Spleen (tissue), 7 donors: ENCODE results near the gene RNPEPL1.

Source experiments
- POLR2A ChIP-seq, 3 donors: fragments of 450-650 bp; IDR thresholded peaks; one replicate each; pipeline ENCODE4 v1.5.1; 2017; ENCODE audit warnings: antibody characterized with exemption in 3 of 3, mild to moderate bottlenecking in 1 of 3
- TF ChIP-seq, protein P1 (sequence below), 11 experiments: fragments of 200-600 bp in 7 of 11; fragments of 450-650 bp in 4 of 11; sonication (generic) in 4 of 11; IDR thresholded peaks in 8 of 11; conservative IDR thresholded peaks in 3 of 11; 1 replicate in 7 of 11; 2 replicates in 4 of 11; pipeline versions ENCODE4 v1.4.0 to v1.8.0; 2016 to 2021; ENCODE audit warnings: antibody characterized with exemption in 11 of 11, inconsistent platforms in 4 of 11, mild to moderate bottlenecking in 1 of 11
- donor health status: DM: no; HTN: no; CAD: no; lungs with moderate emphysema.
- donor health status: DM: no; HTN: no; CAD: no.
- donor health status: DM: no; HTN: no; CAD: no.

DNA sequence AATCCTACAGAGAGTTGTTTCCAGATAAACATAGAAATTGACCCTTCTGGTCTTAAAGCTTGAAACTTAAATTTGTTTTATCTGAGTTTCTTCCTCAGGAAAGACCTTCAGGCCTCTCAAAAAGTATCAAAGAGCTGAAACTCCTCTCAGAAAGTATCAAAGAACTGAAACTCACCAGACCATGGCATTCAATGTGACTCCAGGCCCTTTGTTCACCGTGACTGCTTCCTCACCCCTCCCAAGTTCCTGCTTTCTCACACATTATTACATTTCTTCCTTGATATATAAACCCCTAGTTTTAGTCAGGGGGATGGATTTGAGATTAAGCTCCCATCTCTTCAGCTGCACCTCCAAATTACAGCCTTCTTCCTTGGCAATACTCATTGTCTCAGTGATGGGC, 16.5 kb upstream of the RNPEPL1 start:
- TF ChIP-seq, protein P1, sequence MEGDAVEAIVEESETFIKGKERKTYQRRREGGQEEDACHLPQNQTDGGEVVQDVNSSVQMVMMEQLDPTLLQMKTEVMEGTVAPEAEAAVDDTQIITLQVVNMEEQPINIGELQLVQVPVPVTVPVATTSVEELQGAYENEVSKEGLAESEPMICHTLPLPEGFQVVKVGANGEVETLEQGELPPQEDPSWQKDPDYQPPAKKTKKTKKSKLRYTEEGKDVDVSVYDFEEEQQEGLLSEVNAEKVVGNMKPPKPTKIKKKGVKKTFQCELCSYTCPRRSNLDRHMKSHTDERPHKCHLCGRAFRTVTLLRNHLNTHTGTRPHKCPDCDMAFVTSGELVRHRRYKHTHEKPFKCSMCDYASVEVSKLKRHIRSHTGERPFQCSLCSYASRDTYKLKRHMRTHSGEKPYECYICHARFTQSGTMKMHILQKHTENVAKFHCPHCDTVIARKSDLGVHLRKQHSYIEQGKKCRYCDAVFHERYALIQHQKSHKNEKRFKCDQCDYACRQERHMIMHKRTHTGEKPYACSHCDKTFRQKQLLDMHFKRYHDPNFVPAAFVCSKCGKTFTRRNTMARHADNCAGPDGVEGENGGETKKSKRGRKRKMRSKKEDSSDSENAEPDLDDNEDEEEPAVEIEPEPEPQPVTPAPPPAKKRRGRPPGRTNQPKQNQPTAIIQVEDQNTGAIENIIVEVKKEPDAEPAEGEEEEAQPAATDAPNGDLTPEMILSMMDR (IDR thresholded peaks at IDR 0.05 in 8 of 11, conservative IDR thresholded peaks at IDR 0.05 in 3 of 11), result no peak
- TF ChIP-seq POLR2A (IDR thresholded peaks at IDR 0.05), result no peak
